GM12891 (cell line): ENCODE data around the gene PWWP3B.

ENCODE experiments used
- PAX5 ChIP-seq: IDR thresholded peaks from 2 replicates; pipeline ENCODE4 v1.6.1; 2011; ENCODE audit warnings: low read length, moderate library complexity, mild to moderate bottlenecking; ENCODE audit not compliant: insufficient read depth, severe bottlenecking
- POLR2AphosphoS5 ChIP-seq: IDR thresholded peaks from 2 replicates; pipeline ENCODE4 v1.6.1; 2011; ENCODE audit warnings: low read depth, low read length, control low read depth

GRCh38 chrX:106168107-106168506 is at the start of gene PWWP3B:
- TF ChIP-seq PAX5: no peak
- TF ChIP-seq POLR2AphosphoS5: no peak
